CD4-positive, alpha-beta T cell treated with Interleukin-17A for 1 hour (primary cell): Measurements from ENCODE around the gene SMDT1.

Experiments
- DNase-seq: peaks from one replicate; pipeline ENCODE4 v3.0.0-alpha.2; 2020

The SMDT1 gene, protein sequence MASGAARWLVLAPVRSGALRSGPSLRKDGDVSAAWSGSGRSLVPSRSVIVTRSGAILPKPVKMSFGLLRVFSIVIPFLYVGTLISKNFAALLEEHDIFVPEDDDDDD

DNA sequence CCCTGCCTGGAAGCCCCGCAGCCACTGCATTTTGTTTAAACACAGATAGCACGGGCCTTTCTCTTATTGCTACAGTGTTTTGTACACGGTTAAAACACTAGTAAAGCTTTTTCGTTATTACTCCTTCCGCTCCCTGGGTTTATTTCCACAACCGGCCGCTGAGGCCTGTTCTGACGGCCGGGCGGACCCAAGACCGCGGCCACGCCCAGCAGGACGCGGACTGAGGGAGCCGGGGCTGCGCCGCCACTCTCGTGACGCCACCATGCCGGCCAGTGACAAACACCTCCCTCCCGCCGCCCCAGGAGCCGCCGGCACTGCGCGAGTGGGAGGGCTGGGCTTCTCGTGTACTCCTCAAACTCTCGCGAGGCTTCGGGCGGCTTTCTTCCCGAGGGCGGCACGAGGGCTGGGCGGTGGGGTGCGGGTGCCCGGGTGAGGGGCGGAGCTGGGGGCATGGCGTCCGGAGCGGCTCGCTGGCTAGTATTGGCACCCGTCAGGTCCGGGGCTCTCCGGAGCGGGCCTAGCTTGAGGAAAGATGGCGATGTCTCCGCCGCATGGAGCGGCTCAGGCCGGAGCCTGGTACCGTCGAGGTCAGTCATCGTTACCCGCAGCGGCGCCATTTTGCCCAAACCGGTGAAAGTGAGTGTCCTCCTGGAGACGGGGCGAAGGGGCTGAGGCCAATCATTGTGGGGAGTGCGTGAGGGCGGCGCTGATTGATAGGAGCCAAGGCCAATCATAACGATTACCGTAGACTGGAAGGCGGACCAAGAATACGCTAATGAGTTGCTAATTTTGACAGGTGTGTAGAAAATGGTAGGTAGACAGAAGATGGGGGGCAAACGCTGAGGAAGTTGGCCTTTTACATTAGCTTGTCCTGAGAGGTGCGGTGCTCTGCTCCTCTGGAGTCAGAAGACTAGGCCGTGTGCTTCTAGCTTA lies at the start of gene SMDT1:
SMDT1 (plus strand) TSS at position 382 of the 933 bp plus-strand sequence; CDS start at position 451, 69 bp downstream.
- peak; percentile 99 for DNase-seq

DNA sequence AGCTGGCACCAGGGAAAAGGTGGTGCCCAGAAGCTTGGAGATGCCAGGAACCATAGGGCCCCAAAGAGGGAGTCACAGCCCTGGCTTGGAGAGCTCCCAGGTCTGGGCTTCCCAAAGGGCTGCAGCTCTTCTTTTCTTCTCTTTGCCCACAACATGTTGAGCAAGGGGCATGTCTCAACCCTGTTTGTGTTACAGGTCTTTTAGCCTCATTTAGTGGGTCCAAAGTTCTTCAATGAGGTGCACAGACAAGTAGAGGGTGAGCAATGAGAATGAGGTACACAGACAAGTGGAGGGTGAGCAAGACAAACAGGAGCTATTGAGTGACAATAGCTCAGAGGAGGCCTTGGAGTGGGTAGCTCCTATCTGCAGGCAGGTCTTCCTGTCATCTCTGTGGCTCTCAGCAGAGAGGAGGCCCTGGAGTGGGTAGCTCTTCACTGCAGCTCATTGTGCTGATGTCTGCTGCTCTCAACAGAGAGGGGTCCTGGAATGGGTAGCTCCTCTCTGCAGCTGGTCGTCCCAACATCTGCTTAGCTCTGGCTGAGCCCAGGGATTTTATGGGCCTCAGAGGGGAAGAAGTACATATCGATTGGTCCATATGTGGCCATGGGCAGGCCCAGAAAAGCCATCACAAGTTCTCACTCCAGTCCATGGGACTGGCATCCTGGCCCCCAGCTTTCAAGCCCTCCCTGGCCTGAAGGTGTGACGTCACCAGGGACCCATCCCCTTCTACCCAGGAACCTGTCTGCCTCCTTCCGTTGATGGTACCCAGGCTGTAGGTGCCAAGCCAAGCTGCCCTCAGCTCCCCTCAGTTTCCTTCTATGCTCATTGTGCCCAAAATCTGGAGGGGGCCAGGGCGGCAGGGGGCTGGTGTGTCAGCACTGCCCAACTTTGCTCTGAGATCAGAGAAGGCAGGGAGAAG lies 46.0 kb upstream of the SMDT1 start:
- no peak for DNase-seq

DNA sequence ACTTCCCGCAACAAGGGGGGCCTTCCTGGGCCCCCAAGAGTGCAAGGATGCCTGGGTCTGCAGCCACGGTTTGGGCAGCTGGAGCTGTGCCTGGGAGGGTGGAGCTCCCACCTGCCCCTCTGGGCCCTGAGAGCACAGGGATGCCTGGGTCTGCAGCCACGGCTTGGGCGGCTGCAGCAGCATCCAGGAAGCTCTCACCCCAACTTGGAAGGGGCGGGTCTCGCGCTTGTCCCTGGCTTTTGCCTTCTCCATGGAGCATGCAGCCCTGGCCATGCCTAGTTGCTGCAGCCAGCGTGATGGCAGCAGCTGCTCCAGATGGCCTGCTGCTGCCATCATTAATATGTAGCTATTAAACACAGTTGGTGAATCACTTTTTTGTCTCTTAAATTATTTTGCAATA lies 44.2 kb upstream of the SMDT1 start:
- no peak for DNase-seq

DNA sequence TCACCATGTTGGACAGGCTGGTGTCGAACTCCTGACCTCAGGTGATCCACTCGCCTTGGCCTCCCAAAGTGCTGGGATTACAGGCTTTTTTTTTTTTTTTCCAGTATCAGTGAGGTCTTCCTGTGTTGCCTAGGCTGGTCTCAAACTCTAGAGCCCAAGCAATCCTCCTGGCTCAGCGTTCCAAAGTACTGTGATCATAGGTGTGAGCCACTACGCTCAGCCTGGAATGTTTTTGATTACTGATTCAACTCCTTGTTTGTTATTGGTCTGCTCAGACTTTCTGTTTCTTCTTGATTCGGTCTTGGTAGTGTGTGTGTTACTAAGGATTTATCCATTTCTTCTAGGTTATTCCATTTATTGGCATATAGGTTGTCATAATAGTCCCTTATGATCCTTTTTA lies 40.2 kb upstream of the SMDT1 start:
- DNase-seq = no peak

DNA sequence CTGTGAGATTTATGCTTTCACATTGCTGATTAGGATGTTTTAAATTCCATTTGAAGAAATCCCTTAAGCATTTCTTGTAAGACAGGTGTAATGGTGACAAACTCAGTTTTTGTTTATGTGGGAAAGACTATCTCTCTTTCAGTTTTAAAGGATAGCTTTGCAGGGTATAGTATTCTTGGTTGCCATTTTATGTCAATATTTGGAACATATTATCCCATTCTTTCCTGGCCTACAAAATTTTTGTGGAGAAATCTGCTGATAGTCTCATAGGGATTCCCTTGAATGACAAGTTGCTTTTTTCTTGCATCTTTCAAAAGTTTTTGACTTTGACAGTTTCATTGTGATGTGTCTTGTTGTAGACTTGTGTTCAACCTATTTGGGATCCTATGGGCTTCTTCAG lies 37.7 kb upstream of the SMDT1 start:
- DNase-seq = no peak

DNA sequence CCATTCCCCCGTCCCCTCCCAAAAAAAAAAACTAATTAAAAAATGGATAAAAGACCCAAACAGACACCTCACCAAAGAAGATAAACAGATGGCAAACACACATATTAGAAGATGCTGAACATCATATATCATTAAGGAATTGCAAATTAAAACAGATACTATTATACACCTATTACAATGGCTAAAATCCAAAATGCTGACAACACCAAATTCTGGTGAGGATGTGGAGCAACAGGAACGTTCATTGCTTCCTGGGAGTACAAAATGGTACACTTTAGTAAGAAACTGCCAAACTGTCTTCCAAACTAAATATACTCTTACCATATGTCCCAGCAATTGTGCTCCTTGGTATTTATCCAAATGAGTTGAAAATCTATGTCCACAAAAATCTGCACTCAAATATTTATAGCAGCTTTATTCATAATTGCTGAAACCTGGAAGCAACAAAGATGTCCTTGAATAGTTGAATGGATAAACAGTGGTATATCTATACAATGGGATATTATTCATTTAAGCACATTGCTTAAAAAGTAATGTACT lies 28.8 kb upstream of the SMDT1 start:
- no peak for DNase-seq

DNA sequence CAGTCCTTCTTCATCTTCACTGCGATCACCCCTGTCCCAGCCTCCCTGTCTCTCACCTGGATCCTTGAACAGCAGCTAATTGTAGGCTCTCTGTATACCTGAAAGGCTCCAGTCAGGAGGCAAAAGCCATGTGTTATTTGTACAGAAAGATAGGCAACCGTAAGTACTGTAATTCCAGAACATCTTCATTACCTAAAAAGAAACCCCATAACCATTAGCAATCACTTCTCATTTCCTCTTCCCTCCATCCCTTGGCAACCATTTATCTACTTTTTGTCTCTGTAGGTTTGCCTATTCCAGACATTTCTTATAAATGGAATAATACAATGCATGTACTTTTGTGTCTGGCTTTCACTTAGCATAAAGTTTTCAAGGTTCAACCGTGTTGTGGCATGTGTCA lies 26.7 kb upstream of the SMDT1 start:
- DNase-seq = no peak

DNA sequence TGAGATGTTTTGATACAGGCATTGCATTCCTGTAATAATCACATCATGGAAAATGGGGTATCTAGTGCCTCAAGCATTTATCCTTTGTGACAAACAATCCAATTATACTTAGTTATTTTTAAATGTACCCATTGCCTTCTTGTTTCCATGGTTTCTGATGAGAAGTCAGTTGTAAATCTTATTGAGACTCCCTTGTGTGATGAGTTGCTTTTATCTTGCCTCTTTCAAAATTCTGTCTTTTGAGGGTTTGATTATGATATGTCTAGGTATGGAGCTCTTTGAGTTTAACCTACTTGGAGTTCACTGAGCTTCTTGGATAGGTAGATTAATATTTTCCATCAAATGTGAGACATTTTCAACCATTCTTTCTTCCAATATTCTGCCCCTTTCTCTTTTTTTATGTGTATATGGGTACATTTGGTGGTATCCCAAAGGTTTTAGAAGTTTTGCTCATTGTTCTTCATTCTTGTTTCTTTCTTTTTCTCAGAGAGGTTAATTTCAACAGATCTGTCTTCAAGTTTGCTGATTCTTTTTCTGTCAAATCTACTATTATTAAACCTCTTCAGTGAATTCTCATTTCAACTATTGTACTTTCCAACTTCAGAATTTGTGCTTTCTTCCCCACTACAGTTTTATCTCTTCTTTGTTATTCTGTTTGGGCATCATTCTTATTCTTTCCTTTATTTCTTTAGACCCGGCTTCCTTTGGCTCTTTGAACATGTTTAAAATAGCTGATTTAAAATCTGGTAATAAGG lies 22.6 kb upstream of the SMDT1 start:
- no peak for DNase-seq

DNA sequence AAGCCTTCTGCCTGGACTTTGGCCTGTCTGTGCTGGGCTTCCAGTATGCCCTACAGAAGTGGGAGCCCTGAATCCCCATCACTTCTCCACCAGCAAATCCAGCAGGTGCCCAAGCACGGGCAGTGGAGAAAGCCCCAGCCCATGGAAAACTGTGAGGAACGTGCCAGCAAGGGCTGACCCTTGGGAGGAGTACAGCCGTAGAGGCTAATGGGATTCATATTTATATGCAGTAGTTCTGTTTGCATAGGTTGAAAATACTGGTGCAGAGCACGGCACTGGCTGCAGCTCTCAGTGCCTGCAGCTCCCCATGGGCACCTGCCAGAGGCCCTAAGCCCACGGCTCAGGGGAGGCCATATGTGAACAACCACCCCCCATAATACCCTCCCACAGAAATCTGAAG lies 19.0 kb upstream of the SMDT1 start:
- no peak for DNase-seq

DNA sequence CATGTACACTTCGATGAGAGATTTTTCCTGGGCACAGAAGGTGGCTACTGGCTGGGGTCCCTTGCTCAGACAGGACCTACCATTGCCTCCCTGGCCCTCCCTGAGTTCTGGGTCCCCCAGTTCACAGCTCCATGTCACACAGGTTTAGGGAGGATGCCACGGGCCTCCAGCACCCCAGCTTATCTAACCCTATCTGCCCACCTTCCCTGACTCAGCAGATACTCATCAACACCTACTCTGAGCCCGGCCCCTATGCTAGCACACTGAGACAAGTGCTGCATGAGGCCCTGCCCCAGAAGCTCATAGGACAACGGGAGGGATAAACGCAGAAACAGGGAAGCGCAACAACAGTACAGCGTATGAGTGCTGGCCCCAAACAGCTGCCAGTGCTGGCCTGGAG lies 18.5 kb upstream of the SMDT1 start:
- no peak for DNase-seq

DNA sequence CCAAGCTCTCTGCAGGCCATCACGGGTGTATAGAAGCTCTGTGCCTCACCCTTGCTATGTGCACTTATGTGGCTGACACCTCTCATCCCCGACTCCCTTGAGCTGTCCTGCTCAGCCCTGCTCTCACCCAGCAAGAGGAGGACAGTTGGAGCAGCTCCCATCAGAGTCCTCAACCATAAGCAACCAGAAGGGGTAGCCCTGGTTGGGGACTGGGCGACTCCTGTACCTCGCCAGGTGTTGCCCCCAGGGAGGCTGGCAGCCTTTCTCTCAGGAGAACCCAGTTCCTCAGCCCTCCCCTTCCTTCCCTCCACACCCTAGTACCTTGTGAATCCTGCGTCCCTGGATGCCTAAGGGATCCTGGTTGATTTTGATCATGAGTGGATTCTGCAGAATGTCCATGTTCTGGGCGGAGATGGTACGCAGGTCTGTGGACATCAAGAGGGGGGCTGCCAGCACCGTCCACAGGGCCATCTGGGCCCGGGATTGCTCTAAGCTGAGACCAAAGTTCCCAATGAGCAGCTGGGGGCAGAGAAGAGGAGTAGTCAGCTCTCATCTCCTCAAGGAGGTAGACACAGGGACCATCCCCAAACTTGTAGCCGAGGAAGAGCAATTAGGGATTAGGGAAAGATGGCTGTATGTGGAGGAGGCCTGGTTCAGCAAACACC lies 16.9 kb upstream of the SMDT1 start:
- no peak for DNase-seq

DNA sequence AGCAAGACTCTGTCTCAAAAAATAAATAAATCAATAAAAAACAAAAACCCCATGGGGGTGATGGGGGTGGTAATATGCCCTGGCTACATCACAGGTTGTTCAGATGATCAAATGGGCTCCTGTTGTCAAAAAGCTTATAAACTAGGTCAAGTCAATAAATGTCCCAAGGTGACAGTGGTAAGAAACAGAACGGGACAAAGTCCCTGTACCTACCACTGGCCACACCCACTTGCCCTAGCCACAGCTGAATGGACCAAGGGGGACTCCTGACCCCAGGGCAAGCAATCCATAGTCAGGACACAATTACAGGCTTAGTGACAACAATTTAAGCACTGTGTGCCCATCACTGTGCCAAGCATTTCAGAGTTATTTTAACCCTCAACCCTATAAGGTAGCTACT lies 14.9 kb upstream of the SMDT1 start:
- DNase-seq = no peak

DNA sequence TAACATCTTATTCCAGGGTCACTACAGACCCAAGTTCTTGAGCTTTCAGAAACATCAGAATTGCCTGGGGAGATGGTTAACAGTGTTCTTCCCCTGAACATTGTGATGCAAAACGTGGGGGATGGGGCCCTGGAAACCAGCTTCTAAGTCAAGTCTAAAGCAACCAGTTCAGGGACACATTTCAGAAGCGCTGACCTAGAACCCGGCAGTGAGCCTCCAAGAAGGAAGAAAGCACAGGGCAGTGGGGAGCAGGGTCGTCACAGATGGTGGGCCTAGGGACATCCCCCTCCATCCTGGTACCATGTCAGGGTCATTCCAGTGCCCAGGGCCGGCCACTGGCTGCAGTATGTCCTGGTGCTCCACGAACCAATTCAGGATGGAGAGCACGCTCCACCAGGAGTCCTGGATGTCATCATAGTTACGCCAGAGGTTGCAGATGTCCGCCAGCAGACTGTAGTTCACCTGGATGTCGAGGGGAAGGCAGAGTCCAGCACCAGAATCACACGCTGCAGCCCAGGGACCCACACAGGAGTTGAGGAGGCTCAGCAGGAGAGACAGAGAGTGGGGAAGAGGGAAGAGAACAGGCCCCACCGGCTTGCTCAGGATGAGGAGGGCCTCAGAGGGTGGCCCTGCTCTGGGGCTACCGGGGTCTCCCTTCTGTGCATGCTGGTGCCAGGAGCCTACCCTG lies 13.9 kb upstream of the SMDT1 start:
- no peak for DNase-seq

DNA sequence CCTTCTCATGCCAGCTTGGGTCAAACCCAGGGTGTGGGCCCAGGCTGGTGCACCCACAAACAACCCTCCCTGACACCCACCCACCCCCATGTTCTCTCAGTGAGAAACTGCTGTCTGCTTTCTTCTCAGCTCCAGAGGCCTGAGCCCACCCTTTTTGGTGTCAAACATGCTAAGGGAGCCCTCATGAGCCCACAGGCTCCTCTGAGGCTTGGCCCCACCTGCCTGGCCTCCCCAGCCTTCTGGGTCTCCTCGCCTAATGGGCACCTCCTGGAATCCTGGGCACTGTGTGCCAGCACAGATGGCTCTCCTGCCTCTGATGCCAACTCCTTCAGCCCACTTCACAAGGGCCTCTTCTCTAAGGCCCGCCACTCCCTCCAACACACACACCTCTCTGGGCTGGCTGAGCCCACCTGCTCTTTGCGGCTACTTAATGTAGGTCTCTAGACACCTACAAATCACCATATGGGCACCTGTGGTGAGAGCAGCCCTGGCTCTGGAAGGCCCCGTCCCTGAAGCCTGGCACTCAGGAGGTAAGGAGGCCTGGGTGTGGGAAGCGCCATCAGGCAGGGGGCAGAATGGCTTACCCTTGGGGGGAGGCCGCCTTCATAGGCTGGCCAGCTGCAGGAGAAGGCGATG lies 13.3 kb upstream of the SMDT1 start:
- no peak for DNase-seq

DNA sequence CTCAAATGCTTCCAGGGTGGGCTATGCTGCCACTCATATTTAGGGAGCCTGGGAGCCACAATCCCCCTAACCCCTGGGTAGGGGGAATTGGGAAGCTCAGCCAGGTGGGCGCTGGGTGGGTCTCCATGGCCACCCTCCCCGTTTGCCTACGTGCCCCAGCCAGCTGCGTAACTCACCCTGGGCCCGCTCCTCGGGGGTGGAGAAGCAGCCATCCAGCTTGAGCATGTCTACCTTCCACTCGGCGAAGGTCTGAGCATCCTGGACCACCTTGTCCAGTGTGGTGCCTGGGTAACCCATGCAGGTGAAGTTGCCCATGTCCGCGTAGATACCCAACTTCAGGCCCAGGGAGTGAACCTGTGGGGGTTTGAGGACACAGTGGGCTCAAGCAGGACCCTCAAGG lies 12.6 kb upstream of the SMDT1 start:
- DNase-seq = no peak

DNA sequence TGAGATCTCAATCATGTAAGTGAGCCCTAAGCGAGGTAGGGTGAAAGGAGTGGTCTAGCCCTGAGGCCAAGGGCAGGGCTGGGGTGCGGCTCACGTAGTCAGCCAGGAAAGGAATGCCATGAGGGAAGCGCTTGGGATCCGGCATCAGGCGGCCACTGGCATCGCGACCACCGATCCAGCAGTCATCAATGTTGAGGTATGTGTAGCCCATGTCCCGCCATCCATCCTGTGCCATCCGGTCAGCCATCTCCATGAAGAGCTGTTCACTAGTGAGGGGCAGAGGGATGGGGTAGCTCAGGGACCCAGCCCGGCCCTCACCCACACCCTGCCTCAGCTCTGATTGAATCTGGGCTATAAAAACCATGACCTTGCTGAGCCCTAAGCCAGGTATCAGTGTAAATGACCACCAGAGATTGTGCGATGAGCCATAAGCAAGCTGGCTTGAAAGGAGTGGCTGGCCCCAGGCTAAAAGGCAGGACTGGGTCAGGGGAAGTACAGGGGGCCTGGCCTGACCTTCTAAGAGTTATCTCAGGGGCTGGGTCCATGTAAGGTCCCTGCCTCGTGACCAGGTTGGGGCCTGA lies 11.7 kb upstream of the SMDT1 start:
- no peak for DNase-seq

DNA sequence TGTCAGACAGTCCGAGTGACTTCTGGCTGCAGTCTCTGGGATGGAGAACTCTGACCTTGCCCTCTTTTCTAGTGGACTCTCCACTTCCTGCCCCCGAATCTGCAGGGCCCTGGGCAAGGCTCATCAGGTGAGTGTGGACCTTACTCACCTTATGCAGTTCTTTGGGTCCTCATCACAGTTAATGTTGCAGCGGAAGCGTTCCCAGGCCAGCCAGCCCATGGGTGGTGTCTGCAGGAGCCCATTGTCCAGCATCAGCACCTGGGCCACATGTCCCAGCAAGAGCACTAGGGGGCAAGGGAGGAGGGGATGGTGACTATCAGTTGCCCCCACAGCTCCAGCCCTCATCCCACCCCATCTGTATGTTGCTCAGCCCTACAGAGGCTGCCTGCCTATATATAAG lies 11.2 kb upstream of the SMDT1 start:
- DNase-seq = no peak

DNA sequence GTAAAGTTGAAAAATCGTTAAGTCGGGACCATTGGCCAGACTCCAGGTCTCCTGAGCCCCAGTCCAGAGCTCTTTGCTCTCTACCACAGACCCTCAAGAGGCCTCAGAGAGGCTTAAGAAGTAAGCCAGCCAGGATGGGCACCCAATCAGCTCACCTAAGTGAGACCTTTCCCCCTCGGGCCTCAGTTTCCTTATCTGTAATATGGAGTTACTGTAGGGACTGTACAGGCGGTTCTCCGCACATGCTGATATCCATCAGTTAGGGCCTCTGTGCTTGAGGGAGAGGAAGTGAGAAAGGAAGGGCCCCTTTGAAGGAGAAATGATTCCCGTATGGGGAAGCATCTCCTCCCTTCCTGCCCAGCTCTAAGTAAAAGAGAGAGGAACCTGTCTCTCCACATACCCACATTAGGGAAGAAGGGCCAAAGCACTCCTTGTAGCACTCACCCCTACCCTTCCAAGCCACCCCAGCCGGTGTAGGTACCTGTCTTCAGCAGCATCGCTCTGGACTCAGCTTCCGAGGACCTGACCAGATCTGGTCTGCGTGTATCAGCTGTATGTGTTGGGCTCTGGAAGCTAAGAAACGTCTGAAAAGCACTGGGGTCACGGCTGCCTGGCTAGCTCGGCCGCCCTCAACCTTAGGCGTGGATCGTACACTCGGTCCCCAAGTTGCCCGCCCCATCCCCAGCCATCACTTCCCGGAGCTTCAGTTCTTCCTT lies 9.5 kb upstream of the SMDT1 start:
- DNase-seq = peak; percentile 30

DNA sequence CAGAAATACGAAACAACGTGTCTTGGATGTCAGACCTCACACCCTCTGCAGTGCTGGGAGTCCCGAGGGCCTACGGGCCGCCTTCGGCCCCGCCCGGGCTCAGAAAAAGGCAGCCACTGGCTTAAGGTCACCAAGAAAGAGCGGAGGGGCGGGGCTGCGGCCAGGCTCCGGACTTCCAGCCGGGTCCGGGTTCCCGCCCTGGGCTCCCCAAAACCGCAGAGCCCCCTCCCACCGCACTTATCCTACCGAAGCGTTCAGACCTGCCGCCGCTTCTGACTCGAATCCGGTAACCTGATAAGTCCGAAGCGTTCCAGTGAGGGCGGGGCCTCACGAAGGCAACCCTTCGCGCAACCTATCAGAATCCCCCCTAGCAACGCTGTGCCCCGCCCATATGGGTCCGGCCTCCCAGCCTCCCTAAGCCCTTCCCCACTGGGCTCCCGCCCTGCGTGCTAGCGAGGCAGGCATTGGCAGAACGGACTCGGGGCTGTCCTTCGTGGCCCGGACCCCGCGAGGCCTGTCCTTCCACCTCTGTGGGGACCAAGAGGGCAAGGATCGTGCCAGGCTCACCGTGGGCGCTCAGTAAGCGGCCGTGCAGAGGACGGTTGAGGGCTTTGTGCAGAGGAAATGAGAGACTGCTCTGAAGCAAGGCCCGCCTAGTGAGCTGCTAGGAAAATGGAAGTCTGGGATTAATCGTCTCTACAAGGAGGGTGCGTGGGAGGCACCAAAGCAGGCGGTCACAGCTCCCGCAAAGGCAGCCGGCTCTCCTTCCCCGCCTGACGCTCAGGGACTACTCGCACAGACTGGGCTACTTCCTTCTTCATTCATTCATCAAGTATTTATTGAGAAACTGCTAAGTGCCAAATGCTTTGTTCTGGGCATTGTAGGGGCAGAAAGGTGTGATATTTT lies 8.7 kb upstream of the SMDT1 start, which contains the start of gene NAGA:
NAGA (minus strand) TSS at position 296 of the 906 bp plus-strand sequence. CDS start 515 bp downstream, outside the sequence.
- peak; percentile 95 for DNase-seq
